Dedifferentiated amniotic fluid mesenchymal stem cell (primary cell): Measurements from ENCODE around the gene WHRN.

Source experiments
- DNase-seq: peaks from one replicate; pipeline ENCODE4 v3.0.0-alpha.2; 2016; ENCODE audit errors: extremely low spot score

WHRN gene

DNA sequence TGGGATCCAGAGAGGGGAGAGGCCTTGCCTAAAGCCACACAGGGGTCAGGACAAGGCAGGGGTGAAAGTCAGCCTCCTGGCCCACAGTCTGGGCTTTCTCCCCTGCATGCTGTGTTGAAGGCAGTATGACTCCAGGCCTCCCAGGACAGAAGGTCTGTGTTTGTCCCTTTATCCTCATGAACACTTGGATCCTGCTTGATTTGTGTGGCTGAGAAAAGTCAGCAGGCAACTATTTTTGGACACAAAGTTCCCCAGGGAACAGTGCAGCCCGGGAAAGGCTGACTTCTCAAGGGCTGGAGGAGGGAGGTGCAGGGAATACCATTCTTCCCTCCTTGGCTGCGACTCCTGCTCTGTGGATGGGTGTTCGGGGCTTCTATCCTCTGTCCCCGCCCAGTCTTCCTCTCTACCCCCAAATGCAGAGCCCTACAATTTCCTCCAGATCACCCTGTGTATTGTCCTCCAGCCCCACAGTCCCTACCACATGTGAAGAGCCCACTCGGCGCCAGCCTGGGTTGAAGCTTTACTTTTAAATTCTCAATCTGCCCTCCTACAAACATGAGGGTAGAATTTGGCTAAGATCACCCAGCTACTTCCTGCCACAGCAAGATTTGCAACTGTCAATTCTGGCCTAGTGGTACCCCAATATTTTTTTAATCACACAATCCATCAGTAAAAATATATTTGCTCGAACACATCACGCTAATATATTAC lies 121.6 kb downstream of the WHRN start:
- DNase-seq = peak; percentile 35

DNA sequence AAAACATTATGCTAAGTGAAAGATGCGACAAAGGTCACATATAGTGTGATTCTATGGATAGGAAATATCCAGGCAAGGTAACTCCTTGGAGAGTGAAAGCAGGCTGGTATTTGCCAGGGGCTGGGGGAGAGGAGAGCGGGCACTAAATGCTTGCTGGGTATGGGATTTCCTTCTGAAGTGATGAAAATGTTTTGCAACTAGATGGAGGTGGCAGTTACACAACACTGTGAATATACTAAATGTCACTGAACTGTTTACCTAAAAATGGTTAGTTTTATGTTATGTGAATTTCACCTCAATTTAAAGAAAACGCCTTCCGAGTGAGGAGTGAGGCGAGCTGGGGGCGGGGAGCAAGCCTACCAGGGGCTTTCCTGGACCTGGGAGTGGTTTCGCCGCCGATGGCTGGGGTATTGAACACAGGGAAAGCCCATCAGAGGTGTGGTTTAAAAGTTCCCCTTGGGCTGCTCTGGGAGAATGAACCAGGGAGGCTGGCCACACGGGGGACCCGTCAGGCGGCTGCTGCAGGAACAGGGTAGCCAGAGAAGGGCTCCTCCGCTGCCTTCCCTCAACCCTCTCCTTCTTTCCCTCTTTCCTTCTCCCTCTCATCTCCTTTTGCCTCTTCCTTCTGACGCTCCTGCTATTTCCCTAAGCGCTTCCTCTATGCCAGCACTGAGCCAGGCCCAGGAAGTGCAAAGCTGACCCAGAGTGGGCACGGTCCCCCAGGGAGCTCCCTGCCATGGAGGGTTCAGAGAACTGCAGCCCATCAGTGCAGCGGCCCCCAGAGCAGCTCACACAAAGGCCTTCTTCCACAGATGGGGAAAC lies 122.4 kb downstream of the WHRN start:
- DNase-seq = no peak

DNA sequence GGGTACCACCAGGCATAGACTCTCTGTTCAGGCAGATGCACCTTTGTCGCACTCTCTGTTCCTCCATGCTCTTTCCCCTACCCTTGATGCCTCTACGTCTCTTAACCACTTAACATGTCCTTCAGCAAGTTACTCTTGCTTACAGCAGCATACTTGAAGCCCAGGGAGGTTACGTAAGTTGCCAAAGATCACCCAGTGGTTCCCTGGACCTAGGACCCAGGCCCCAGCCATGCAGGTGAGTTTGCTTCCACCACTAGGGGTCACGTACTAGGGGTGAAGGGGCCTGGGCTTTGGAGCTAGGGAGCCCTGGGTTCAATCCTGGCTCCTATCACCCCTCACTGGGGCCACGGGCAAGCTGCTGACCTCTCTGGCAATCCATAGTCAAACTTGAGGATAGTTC lies 126.4 kb downstream of the WHRN start:
- DNase-seq = no peak

DNA sequence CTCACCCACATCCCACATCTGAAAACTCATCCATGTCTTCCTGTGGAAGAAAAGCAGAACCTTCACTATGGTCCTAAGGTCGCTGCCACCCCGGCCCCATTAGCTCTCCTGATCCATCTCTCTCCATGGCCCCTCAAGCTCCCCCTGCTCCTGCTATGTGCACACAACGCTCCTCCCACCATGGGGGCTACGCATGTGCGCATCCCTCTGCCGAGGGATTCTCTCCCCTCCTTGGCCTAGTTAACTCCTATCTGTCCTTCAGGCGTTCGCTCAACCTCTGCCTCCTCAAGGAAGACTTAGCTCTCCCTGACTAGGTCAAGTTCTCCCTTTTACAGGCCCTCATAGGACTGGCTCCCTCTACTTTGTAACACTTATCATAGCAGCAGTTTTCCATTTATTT lies 127.3 kb downstream of the WHRN start:
- DNase-seq = no peak

DNA sequence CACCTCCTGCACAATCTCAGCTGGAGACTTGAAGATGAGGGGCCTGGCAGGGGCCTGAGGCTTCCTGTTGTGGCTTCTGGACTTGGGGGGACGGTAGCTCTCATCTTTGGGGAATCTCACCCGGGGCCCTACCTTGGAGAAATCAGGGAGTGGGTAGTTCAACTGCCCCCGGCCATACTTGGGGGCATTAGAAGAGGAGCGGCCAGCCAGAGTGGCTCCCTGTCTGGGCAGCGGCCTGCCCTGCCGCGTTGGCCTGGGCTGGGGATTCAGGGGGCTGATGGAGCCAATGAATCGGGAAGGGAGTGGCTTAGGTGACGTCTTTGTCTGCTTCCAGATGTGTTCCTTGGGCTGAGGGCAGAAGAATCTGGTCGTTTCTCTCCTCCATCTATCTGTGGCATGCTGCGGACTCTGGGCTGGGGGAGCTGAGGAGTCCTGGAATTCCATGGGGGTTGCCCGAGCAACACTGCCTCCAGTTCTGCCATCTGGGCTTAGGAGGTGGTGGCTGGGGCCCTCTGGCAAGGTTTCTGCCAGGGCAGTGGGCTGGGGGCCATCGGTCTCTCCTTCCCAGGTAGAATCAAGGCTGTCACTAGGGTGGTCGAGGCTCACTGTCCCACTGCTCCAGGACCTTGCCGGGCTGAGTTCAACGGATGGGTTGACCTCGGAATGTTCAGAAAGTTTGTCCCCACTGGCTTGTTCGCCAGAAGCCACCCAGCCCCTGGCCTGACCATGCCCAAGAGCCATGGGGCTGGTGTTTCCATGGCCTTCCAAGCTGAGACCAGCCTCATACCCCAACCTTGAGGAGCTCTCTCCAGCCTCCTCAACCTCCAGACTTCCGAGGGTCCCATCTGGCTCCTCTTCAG lies 128.5 kb downstream of the WHRN start:
- no peak for DNase-seq

DNA sequence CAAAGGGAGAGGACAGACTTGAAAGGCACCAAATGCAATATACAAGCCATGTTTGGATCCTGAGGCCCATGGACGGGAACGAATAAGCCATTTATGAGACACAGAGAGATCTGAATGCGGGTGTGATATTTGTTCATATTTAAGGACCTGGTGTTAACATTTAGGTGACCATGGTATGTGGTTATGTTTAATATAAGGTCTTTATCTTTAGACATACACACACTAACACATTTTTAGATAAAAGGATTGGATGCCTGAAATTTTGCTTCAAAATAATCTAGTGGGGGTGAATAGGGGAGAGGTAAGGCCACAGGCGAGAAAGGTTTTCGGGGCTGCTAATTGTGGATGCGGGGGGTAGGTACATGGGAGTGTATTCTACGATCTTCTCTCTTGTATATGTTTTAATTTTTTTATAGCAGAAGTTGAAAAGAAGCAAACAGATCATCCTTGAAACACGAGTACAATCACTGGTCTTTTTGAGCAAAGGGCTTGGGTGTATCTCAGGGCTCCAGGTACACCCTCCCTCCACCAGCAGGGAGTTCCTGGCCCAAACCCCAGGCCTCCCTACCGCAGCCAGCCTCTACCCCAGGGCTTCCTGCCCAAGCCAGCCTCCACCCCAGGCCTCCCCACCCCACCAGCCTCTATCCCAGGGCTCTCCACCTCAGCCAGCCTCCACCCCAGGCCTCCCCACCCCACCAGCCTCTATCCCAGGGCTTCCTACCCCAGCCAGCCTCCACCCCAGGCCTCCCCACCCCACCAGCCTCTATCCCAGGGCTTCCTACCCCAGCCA lies 129.7 kb downstream of the WHRN start:
- DNase-seq = no peak

DNA sequence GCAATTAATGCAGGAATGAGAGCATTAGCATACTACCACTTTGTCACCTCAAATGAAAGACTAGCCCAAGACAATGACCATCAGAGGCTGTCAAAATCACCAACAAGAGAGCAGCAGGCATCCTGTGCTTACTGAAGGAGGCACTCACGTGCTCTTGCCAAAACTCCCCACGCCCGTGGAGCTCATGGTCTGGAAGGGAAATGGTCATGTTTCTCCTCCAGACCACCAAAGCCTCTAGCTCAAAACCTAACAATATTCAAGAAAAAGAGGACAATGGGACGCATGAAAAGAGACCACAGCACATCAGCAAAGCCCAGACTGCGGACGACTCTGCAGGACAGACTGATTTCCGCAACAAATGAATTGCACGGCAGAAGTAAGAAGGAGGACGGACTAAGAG lies 130.3 kb downstream of the WHRN start:
- no peak for DNase-seq

DNA sequence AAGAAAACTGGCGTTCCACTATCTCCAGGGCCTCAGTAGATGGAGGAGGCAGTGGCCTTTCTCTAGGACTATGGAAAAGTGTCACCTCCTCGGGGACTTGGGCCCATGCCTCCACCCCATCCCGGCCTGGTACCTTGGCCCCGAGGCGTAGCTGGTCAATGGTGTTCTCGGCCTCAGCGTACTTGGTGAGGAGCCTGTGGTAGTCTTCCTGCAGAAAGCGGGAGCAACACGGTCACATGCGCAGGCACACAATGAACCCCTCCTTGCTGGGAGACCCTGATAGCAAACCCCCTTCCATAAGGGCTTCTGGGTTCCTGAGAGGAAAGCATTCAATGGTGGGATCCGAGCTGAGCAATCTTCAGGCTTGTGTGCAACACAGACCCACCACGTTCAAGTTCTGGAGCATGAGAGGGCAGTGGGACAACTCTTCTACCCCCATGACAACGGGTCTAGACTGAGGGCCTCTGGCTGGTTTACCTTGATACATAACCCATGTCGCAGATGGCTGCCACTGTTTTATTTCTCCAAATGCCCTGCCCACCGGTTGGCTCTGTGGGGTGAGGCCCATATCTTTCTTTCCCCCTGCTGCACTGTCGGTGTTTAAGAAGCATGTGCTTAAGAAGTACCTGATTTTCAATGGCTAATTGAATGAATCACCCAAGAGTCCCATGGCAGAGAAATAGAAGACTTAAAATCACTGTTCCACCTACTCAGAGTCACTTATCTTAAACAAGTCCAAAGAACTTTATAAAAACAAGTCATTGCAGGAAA lies 131.1 kb downstream of the WHRN start:
- DNase-seq = no peak

DNA sequence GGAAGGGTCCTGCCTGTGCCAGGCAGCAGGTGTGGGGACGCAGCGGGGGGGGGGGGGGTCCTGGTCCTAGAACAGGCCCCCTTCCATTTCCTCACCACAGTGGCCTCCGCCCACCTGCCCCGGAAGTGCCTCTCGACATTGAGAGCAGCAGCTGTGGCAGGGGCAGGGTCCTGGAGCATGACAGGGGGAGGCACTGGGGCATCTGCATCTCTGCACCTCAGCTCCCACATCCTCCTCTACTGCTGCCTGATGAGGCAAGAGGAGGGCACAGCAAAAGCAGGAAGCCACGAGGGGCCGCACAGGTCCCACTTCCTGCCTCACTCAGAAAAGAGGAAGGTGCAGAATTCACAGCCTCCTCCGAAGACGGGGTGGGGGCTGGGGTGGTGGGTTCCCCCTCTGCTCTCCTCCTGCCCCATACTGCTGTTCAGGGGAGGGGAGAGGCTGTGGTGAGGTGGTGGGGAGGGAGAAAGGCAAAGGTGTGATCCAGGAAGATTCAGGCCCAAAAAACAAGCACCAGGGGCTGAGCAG lies 132.3 kb downstream of the WHRN start:
- DNase-seq = no peak

DNA sequence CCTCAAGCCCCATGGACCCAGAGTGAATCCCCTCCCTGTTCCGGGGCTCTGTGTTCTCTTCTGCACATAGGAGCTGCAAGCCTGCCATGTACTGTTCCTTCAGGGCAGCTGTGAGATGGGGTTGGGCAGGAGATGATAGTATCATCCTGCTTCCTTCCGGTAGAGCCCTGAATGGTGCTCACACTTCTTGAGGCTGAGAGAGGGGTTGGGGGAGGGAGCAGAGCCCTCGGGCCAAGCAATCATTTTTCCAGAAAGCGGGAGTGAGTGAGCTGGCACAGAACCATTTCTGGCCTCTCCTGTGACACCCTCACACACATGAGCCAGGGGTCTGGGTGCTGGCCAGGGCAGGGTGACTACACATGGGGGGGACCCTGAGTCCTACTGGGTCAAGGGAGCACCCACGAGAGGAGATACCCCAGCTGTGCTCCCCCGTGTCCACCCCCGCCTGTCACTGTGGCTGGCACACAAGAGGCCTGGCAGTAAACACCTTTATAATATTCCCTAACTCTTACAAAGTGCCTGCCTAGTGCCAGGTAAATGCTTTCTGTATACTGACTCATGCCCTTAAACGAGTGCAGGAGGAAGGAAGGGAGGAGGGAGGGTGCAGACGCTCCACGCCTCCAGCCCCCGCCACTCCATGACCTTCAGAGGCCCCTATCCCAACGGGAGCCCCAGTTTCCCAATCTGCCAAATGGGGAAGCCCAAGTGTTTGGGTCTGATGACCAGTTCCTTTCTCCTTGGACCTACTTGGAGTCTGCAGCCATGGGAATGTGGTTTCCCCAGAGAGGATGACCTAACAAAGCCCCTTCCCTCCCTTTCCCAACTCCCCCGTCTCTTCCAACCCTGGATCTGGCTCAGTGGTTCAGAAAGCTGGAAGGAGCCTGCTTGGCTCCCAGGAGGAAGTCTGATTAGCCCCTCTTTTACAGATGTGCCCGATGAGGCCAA lies 133.0 kb downstream of the WHRN start:
- DNase-seq = no peak

DNA sequence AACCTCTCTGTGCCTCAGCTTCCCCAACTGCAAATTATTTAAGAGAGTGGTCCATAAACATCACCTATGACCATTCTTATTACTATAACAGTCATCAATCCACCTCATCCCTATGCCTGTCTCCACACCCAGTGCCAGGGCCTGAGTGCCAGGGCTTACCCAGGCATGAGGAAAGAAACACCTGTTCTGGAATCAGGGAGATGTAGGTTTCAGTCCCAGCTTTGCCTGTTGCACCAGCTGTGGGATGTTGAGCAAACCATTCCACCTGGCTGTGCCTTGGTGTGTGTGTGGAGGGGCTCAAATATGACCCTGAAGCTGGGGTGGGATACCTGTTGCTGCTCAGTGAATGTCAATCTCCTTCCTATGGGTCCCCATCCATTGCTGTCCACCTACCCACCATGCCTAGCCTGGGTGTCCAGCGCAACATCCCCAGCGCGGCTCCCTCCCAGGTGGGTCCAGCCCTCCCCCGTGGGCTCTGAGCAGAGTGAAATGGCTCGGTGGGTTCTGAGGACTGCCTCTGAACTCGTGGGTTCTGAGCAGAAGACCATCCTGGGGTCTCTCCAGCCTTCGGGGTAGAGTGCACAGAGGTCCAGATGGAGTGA lies 133.8 kb downstream of the WHRN start:
- DNase-seq = no peak

DNA sequence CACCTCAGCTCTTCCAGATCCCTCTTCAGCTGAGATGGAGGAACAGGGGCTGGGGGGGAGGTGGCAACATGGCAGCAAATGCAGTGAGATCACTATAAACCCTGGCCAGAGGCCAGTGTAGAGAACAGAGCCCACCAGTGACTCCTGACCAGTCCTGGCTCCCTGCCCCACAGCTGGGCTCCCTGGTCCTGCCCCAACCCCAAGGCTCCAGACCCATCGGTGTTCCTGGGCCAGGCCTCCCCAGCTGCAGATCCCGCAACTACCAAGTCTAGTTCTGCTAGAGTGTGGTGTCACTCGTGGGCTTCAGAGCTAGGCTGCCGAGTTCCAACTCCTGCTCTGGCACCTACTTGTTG lies 134.3 kb downstream of the WHRN start:
- DNase-seq = no peak

DNA sequence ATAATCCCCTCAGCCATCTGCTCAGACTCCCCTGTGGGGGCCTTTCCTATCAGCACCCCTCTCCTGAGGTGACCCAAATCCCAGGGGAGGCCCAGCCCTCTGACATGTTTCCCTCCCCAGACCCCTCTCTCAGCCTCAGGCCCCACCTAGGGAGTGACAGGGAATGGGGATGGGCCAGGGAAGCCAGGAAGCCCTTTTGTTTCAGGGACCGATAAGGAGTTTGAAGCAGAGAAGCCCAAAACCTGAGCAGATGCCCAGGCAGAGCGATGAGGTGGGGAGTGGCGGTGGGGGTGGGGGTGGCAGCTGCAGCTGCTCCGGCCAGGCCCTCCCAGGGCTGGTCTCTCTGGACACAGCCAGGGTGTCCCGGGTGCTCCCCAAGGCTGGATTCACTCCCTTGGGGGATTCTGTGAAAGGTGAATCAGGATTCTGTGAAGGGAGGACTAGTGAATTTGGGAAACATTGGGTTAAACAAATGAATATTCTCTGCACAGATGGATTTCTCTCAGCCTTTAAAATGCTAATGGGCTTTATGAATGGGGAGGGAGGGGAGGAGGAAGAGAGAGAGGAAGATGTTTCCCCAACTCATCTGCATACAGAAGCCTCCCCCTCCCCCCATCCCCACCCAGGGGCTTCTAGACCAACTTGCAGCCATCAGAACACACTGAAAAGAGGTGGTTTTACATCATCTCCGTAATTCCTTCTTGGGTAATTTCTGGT lies 134.9 kb downstream of the WHRN start:
- DNase-seq = no peak

DNA sequence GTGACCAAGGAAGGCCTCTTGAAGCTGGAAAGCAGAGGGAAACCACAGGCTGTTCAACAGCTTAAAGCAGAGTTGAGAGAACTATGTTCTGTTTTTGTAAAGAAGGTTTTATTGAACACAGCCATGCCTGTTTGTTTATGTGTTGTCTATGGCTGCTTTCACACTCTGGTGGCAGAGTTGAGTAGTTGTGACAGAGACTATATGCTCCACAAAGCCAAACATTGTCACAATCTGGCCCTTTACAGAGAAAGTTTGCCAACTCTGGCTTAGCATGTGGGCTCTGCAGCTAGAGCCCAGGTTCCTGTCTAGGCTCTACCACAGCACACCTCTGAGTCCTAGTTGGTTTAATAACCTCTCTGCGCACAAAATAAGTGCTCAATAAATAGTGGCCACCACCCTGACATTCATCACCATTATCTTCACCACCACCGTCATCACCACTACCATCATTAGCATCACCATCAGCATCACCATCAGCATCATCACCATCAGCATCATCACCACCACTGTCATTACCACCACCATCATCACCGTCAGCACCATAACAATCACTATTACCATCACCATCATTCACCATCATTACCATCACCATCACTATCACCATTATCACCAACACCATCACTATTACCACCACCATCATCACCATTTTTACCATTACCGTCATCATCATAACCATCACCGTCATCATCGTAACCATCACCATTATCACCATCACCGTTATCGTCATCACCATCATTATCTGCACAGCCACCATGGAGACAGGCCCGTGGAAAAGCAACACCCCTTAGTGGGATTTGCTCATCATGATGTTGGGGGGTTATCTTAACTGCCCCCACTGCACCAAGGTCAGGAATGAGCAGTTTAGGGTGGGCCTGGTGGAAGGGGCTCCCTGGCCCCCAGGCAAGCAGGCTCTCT lies 135.8 kb downstream of the WHRN start:
- DNase-seq = no peak

DNA sequence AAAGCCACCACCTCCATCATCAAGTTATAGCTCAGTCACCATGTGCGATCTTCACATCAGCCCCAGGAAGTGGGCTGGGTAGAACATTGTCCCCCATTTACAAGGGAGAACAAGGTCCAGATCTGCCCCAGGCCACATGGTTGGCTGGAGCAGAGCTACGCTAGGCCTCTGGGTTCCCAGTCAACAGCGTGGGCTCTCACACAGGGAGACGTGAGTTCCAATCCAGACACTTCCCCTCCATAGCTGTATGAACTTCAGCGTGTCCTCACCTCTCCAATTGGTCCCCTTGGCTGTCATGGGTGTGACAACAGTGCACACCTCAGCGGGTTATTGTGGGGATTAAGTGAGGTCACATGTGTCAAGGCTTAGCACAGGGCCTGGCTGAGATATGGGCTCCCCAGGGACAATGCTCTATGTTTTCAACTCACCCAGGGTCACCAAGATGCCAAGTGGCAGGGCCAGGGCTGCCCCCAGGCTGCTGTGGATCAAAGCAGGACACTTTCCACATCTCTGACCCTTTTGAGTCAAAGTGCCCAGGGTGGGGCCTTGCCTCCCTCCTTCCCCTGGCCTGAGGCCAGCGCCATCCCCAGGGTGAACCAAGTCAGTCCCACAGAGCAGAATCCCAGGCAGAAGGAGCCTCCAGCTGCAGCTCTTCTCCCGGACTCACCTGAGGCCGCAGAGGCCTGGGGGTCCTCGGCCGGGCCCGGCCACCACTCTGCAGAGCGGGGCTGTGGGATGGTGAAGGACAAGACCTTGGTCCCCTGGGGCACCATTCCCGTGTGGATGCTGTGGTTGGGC lies 137.3 kb downstream of the WHRN start:
- no peak for DNase-seq

DNA sequence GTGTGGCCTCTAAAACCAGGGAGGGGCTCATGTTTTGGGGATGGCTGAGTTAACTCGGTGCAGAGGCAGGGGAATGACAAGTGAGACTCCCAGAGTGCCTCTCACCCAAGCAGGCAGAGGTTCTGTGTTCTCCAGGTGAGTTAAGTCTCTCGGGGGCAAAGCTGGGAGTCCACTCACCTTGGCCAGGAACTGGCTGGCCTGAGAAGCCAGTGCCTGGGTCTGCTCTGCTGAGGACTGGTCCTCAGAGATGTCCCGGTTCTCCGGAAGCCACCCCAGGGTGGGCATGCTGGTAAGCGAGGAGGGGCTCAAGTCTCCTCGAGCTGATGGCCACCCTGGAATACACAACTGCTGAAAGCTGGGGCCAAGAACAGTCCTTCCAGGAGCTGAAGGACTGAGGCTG lies 137.9 kb downstream of the WHRN start:
- DNase-seq = no peak
